Glutamatergic neuron (in vitro differentiated cells): Measurements from ENCODE around the gene TSC22D1. TPM values are rescaled to one million over a fixed set of nuclear protein-coding genes. Genes with fewer than 3 reads are reported as not detected.

Source experiments
- DNase-seq: peaks from one replicate; pipeline ENCODE4 v3.0.0; 2022
- H3K27ac Mint-ChIP-seq: one replicate; pipeline ENCODE4 v1.8.0; 2020; ENCODE audit warnings: mild to moderate bottlenecking, mixed read lengths, inconsistent platforms; ENCODE audit not compliant: unreplicated experiment
- H3K27me3 Mint-ChIP-seq: one replicate; pipeline ENCODE4 v1.8.0; 2020; ENCODE audit warnings: mild to moderate bottlenecking, moderate library complexity, mixed read lengths, inconsistent platforms; ENCODE audit not compliant: unreplicated experiment
- H3K36me3 Mint-ChIP-seq: one replicate; pipeline ENCODE4 v1.8.0; 2020; ENCODE audit warnings: mild to moderate bottlenecking, mixed read lengths, inconsistent platforms; ENCODE audit not compliant: unreplicated experiment
- H3K4me1 Mint-ChIP-seq: one replicate; pipeline ENCODE4 v1.8.0; 2020; ENCODE audit warnings: mild to moderate bottlenecking, low read depth, mixed read lengths, inconsistent platforms; ENCODE audit not compliant: unreplicated experiment
- H3K4me3 Mint-ChIP-seq: one replicate; pipeline ENCODE4 v1.8.0; 2020; ENCODE audit warnings: mild to moderate bottlenecking, mixed read lengths, inconsistent platforms; ENCODE audit not compliant: unreplicated experiment
- H3K9me3 Mint-ChIP-seq: one replicate; pipeline ENCODE4 v1.8.0; 2020; ENCODE audit warnings: mild to moderate bottlenecking, moderate library complexity, mixed read lengths, inconsistent platforms; ENCODE audit not compliant: unreplicated experiment
- total RNA-seq: library from RNA; stranded (reverse); fragmentation: NEBNext Ultra II Directional; extraction: Animal tissue kit (Norgen Biotek cat#: 25700); gene quantifications from one replicate; pipeline ENCODE4 v1.2.1, GENCODE V29; 2021; ENCODE audit not compliant: unreplicated experiment
- TF ChIP-seq, protein P1 (sequence below): fragments of 200-600 bp; sonication (generic); IDR thresholded peaks from one replicate; pipeline ENCODE4 v1.5.0; 2021; ENCODE audit not compliant: partially characterized antibody, unreplicated experiment

The TSC22D1 gene
- total RNA-seq, 1 donor from 2014 or later = 111 TPM

DNA sequence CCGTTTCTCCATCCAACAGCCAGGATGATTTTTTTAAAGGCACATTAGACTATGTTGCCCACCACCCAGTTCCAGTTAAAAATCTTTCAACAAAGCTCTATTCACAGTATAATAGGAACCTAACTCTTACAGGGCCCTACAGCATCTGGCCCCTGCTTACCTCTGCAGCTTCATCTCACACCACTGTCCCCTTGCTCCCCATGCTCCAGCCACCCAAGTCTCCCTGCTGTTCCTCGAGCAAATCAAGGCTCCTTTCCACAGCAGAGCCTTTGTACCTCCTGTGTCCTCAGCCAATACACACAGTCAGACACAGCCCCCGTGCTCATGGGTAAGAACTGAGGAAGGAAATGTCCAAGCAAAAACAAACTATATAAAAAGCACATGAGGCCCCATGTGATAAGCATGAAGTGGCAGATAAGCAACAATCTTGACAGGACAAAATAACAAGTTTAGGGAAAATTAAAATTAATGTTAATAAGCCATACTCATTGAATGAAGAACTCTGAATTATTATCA lies 67.5 kb downstream of the TSC22D1 start:
- DNase-seq = no peak
- no peaks in the 10 kb centered on the region for H3K9me3 Mint-ChIP-seq
- no peaks in the 10 kb centered on the region for H3K27me3 Mint-ChIP-seq
- no peak overlapping the region for H3K27ac Mint-ChIP-seq
- no peaks in the 10 kb centered on the region for H3K36me3 Mint-ChIP-seq
- no peak overlapping the region for H3K4me3 Mint-ChIP-seq
- peaks cover 12% of the 10 kb centered on the region for H3K4me1 Mint-ChIP-seq
- TF ChIP-seq, protein P1, sequence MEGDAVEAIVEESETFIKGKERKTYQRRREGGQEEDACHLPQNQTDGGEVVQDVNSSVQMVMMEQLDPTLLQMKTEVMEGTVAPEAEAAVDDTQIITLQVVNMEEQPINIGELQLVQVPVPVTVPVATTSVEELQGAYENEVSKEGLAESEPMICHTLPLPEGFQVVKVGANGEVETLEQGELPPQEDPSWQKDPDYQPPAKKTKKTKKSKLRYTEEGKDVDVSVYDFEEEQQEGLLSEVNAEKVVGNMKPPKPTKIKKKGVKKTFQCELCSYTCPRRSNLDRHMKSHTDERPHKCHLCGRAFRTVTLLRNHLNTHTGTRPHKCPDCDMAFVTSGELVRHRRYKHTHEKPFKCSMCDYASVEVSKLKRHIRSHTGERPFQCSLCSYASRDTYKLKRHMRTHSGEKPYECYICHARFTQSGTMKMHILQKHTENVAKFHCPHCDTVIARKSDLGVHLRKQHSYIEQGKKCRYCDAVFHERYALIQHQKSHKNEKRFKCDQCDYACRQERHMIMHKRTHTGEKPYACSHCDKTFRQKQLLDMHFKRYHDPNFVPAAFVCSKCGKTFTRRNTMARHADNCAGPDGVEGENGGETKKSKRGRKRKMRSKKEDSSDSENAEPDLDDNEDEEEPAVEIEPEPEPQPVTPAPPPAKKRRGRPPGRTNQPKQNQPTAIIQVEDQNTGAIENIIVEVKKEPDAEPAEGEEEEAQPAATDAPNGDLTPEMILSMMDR = no peak

DNA sequence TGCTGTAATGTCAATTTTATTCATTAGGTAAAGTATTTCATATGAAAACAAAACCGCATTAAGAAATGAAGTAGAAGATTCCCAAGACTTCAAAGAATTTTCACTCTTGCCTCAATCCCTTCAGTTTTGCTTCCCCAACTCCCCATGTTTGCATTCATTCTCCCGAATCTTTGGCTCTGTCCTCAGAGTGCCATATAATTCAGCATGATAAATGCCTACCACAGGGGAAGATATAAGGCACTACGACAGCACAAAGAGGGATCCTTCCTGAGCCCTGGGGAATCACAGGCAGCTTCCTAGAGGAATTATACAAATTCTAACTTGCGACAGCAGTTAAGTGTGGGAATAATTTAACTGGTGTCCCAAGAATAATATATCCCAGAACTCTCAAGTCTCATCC lies 68.5 kb downstream of the TSC22D1 start:
- no peaks in the 10 kb centered on the region for H3K36me3 Mint-ChIP-seq
- H3K27me3 Mint-ChIP-seq = no peaks in the 10 kb centered on the region
- no peak overlapping the region for H3K27ac Mint-ChIP-seq
- DNase-seq = no peak
- no peaks in the 10 kb centered on the region for H3K9me3 Mint-ChIP-seq
- H3K4me1 Mint-ChIP-seq = peaks cover 12% of the 10 kb centered on the region
- no peak overlapping the region for H3K4me3 Mint-ChIP-seq
- TF ChIP-seq, protein P1 = no peak

DNA sequence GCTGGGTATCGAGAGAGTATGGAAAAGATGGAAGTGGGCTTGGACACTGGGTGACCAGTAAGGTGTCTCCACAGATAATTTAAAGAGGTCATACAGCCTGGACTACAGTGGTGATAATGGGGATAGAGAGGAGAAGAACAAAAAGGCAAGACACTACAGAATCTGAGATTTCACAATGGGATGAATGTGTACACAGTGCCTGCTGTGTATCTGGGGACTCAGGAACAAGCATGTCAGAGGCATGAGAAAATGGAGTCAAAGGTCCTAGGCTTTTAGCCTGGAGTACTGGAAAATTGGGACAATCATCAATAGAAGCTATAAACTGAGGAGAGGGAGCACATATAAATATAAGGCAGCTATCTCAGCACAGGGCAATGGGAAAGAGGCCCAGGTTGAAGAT lies 69.4 kb downstream of the TSC22D1 start:
- no peak for DNase-seq
- TF ChIP-seq, protein P1 = no peak
- Mint-ChIP-seq H3K36me3 (no peaks in the 10 kb centered on the region), H3K9me3 (no peaks in the 10 kb centered on the region), H3K27ac (no peak overlapping the region), H3K4me3 (no peak overlapping the region), H3K4me1 (peaks cover 12% of the 10 kb centered on the region), H3K27me3 (no peaks in the 10 kb centered on the region)

DNA sequence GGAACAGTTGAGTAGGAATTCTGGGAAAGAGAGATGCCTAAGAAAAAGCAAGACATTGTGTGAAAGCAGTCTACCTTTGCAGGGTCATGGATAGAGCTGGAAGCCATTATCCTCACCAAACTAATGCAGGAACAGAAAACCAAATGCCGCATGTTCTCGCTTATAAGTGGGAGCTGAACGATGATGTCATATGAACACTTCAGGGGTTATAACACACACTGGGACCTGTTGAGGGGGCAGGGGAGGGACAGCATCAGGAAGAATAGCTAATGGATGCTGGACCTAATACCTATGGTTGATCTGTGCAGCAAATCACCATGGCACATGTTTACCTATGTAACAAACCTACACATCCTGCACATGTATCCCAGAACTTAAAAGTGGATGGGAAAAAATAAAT lies 69.9 kb downstream of the TSC22D1 start:
- Mint-ChIP-seq H3K36me3 (no peaks in the 10 kb centered on the region), H3K4me1 (peaks cover 12% of the 10 kb centered on the region), H3K27ac (no peak overlapping the region), H3K27me3 (no peaks in the 10 kb centered on the region), H3K9me3 (no peaks in the 10 kb centered on the region), H3K4me3 (no peak overlapping the region)
- TF ChIP-seq, protein P1 = no peak
- no peak for DNase-seq

DNA sequence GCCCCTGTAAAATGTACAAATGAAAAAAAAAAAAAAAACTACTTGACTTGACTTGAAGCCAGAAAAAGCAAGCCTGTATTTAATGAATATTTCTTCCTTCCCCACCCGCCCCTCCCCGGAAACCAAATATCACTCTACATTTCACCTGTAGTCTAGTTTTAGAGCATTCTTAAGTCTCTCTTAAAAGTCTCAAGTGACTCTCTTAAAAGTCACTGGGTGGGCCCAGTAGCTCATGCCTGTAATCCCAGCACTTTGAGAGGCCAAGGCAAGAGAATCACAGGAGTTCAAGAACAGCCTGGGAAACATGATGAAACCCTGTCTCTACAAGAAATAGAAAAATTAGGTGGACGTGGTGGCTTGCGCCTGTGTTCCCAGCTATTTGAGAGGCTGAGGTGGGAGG lies 72.0 kb downstream of the TSC22D1 start:
- no peaks in the 10 kb centered on the region for H3K9me3 Mint-ChIP-seq
- DNase-seq = no peak
- H3K4me3 Mint-ChIP-seq = no peak overlapping the region
- no peak overlapping the region for H3K27ac Mint-ChIP-seq
- no peaks in the 10 kb centered on the region for H3K27me3 Mint-ChIP-seq
- peaks cover 12% of the 10 kb centered on the region for H3K4me1 Mint-ChIP-seq
- no peaks in the 10 kb centered on the region for H3K36me3 Mint-ChIP-seq
- TF ChIP-seq, protein P1 = no peak
